GM12874 (cell line): ENCODE data around the gene ADI1.

Source experiments
- CTCF ChIP-seq: IDR thresholded peaks from 2 replicates; pipeline ENCODE4 v1.5.1; 2011; ENCODE audit warnings: low read depth, mild to moderate bottlenecking, control low read depth, low read length, moderate library complexity; ENCODE audit not compliant: insufficient read depth

ADI1 gene

GRCh38 chr2:3500326-3500899, 18.9 kb downstream of the ADI1 start:
- no peak for TF ChIP-seq CTCF

- no peak for TF ChIP-seq CTCF
These were observed 20.4 kb downstream of the ADI1 start for GRCh38 chr2:3498783-3499394.

GRCh38 chr2:3494984-3495666, 24.2 kb downstream of the ADI1 start:
- TF ChIP-seq CTCF: no peak

- no peak for TF ChIP-seq CTCF
These were observed 25.7 kb downstream of the ADI1 start for GRCh38 chr2:3493615-3494007.

- no peak for TF ChIP-seq CTCF
These were observed 26.2 kb downstream of the ADI1 start for GRCh38 chr2:3492951-3493614.

GRCh38 chr2:3491716-3492474, 27.4 kb downstream of the ADI1 start:
- no peak for TF ChIP-seq CTCF

GRCh38 chr2:3491306-3491705, 28.0 kb downstream of the ADI1 start:
- TF ChIP-seq CTCF: no peak
